ENCODE results near the gene PACS1.

Gene PACS1

GRCh38 chr11:66050581-66051231, 19.4 kb upstream of the PACS1 start:
- DNase-seq, result no peak

- DNase-seq, result no peak
These were observed 18.7 kb upstream of the PACS1 start for GRCh38 chr11:66051371-66051765.

GRCh38 chr11:66051766-66052663, 18.1 kb upstream of the PACS1 start, which contains the start of gene SF3B2:
Gene SF3B2 (plus strand): TSS chr11:66052364. CDS start chr11:66052385, 21 bp downstream.
- DNase-seq, result peak; percentile 91

- no peak for DNase-seq
These were observed 17.4 kb upstream of the PACS1 start for GRCh38 chr11:66052664-66052982.

- no peak for DNase-seq
These were observed 15.1 kb upstream of the PACS1 start for GRCh38 chr11:66055021-66055420.

DNA sequence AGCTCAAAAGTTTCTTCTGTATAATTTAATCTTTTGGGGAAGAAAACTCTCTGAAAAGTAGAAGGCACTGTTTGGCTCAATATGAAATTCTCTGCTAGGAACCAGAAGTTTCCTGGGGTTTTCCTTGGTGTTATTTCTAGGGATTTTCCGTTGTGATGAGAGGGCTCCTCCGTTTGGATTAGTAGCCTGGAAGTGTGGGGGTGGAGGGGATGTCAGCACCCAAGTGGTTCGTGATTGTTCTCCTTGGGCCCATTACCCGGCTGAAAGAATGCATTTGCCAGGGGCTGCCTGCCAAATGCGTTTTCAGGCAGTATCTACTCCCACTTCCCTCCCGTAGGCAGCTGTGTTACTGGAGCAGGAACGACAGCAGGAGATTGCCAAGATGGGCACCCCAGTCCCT, 13.6 kb upstream of the PACS1 start:
- no peak for DNase-seq

DNA sequence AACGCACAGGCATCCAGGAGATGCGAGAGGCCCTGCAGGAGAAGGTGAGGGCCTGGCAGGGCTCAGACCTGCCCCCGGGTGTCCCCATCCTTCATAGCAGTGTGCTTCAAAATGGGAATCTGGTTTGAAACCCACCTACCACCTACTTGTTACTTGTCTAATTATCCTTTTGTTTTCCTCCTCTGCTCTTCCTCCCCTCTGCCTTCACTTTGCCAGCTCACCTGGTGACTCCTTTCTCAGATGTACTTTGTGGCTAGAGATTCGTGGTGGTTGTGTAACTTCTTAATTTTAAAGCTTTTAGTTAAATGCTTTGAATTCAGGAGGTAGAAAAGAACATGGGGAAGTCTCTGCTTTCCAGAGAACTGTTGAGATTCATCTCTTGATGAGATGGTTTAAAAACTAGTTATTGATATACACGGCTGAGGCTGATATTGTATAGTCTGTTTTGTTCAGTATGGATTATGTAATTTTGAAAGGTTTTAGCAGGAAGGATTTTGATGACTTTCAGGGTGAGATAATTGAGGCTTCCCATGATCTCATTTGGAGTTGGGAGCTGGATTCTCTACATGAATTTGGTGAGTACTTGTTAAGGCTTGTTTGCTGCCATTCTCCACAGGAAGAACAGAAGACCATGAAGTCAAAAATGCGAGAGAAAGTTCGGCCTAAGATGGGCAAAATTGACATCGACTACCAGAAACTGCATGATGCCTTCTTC, 9.9 kb upstream of the PACS1 start:
- DNase-seq, result no peak

DNA sequence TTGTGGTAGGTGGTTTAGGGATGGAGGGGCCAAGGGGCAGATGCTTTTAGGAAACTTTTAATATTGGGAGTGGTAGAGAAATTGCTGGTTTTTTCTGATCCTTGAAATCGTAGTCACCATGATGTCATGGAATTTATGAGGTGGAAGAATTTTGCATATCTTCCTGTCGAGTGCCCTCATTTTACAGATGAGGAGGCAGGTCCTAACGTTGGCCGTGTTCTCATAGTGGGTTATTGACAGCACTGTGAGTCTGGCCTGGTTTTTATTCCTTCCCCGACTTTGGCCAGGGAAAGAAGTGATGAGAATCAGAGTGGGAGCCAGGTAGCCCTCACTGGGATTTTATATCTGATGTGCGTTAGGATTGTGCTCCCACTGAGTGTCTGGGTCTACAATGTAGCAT, 8.8 kb upstream of the PACS1 start:
- no peak for DNase-seq

GRCh38 chr11:66062408-66062807, 7.7 kb upstream of the PACS1 start:
- no peak for DNase-seq

DNA sequence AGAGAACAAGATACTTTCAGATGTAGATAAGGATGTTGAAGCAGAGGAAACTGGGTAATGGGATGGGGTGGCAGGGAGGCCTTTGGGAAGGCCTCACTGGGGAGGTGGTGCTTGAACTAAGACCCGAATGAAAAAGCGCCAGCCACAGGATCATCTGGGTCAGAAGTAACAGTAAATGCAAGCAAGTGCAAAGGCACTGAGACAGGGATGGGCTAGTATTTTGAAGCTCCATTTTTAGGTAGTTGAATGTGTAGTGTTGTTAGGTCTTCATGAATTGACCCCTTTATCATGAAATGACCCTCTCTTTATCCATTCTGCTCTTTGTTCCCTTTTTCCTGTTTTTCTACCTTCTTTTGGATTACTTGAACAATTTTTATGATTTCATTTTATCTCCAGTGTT, 6.2 kb upstream of the PACS1 start:
- no peak for DNase-seq

DNA sequence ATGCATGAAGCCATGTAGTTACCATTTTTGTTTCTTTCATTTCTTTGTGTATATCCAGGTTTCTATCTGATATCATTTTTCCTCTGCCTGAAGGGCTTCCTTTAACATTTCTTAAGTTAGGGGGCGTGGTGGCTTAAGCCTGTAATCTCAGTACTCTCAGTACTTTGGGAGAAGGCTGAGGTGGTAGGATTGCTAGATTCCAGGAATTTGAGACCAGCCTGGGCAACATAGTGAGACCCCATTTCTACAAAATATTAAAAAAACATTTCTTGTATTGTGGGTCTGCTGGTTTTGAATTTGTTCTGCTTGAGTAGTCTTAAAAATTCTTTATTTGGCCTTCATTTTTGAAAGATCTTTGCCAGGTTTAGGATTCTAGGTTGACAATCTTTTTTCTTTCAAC, 5.5 kb upstream of the PACS1 start:
- DNase-seq, result no peak

DNA sequence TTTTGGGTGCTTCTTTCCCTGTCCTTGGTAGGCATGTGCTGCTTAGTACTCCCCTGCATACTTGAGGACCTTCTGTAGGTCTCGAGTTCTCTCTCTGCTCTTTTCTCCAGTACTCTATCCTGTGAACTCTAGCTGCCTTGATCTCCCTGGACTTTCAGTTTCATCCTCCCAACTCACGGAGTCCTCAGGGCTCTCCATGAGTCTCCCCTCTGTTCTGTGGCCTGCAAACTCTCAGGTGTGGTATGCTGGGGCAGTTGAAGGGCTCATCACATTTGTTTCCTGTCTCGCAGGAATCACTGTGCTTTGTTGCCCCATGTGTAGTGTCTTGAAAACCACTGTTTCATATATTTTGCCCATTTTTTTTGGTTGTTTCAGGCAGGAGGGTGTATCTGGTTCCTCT, 3.3 kb upstream of the PACS1 start:
- DNase-seq, result no peak

- DNase-seq, result no peak
These were observed 2.4 kb upstream of the PACS1 start for GRCh38 chr11:66067640-66068039.

DNA sequence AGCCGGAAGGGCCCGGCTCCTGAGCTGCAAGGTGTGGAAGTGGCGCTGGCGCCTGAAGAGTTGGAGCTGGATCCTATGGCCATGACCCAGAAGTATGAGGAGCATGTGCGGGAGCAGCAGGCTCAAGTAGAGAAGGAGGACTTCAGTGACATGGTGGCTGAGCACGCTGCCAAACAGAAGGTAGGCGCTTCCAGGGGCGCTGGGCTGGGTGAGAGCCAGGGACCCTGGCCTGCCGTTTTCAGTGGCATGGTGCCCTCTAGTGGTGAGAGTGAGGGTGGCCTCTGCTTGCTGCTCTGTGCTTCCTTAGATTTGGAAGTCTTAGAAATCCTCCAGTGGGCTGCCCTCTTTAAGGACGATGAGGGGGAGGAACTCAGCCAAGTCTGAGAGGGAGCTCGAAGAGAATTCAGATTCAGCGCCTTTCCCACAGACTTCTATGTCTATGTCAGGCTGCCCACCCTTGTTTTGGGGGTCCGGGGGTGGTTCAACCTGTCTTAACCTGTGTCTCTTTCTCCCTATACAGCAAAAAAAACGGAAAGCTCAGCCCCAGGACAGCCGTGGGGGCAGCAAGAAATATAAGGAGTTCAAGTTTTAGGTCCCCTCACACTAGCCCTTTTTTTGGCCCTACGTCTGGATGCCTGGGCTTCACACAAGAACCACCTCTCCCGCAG, 1.8 kb upstream of the PACS1 start:
- DNase-seq, result peak; percentile 58

DNA sequence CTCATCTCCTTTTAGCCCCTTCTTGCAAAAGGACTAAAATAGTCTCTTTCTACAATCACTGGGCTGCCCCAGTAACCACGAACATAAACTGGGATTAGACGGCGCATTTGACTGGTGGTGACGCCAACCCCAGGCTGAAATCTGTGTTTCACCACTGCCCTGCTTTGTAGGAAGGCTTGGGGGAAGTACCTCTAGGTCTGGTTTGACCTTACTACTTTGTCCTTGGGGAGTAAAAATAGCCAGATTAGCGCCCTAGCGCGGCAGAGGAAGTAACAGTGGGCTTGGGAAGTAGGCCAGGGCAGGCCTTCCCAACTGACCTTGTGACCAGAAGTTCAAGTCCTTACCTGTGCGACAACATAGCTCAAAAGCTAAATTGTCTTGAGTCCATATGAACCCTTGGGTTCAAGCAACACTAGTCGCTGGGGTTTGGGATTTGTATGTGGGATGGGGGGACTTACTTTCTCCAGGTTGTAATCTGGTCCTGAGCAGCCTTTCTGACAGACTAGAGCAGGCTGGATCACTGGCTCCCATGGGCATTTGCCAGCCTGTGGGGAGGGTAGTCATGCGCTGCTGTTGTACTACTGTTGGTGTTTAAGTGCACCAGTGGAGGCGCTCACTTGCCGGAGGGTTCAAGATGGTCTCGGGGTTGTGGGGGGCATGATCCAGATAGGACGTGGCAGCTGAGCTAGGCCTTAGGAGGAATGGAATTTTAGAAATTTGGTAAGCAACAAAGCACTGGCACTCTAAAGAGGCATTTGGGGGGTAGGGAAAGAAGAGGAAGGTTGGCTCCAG, 953 bp upstream of the PACS1 start:
- DNase-seq, result peak; percentile 33

DNA sequence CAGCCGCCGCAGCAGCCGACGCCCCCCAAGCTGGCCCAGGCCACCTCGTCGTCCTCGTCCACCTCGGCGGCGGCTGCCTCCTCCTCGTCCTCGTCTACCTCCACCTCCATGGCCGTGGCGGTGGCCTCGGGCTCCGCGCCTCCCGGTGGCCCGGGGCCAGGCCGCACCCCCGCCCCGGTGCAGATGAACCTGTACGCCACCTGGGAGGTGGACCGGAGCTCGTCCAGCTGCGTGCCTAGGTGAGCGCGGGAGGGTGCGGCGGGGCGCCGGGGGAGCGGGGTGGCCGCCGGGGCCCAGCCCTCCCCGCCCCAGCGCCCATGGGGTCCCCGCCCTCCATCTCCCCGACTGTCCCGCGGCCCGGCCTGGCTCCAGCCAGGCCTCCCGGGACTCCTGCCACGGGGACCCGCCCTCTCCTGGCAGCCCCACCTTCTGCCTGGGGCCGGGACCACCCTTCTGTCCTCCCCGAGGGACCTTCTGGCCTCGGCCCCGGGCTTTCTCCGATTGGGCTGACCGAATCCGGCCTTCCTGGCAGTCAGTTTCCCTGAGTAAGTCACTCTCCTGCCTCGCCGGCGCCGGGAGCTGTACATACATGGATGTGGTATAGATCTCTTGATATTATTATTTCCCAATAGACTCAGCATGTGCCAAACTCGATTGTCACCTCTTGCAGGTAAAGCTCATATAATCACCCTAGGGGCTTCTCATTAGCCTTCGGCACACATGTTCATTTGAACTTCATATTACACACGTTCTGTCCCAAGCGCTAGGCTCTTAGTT, 720 bp downstream of the PACS1 start:
- no peak for DNase-seq

DNA sequence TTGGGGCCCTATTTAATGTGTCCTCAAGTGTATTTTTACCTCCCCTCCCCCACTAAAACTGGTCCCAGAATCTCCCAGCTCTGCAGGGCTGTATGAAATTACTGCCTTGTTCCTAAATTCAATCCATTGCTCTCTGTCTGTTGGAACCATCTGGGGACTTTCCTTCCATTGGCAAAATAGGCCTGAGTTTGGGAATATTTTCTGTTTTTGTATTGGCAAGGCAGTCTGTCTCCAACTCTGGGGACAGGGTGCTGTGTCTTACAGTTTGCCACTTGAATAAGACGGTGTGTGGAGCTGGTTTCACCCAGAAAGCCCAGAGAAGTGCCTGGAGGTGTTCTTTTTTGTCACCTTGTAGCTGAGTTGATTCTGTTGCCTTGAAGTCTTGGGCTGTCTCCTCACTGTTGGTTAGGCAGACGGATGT, 1.3 kb downstream of the PACS1 start:
- DNase-seq, result no peak

DNA sequence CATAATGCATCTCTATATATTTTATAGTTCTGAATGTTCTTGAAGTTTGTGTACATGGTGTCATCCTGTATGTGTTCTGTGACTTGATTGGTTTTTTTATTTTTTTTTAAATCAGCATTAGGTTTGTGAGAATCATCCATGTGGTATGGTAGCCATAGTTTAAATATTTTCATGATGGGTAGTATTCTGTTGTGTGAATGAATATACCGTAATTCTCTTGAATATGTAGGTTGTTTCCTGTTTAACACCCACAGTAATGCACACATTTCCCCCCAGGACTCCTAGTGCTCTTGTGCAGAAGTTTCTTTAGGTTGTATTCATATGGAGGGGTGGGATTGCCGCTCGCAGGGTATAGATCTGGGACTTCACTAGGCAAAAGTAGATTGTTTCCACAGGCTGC, 2.0 kb downstream of the PACS1 start:
- DNase-seq, result no peak

- DNase-seq, result no peak
These were observed 2.4 kb downstream of the PACS1 start for GRCh38 chr11:66072518-66072917.

- no peak for DNase-seq
These were observed 3.6 kb downstream of the PACS1 start for GRCh38 chr11:66073669-66074068.

DNA sequence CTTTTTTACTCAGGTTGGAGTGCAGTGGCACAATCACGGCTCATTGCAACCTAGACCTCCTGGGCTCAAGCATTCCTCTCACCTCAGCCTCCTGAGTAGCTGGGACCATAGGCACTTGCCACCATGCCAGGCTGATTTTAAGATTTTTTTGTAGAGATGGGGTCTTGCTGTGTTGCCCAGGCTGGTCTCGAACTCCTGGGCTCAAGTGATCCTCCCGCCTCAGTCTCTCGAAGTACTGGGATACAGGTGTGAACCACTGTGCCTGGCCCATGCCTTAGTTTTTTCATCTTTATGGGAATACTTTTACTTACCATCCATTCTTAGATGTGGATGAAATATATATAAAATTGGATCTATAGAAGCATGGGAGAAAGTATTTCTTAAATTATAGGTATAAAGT, 5.2 kb downstream of the PACS1 start:
- no peak for DNase-seq

DNA sequence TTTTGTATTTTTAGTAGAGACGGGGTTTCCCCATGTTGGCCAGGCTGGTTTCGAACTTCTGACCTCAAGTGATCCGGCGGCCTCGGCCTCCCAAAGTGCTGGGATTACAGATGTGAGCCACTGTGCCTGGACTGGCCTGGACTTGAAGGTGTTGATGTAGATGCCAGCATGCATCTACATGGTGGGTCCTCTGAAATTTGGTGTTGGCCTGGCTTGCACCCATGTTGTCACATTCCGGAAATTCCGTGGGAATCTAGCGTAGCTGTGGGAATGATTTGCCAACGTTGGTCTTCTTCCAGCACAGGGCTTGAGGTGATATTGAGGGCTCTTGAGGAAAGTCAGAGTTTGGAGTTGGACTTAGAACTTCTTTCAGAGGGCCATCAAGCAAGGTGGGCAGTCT, 6.5 kb downstream of the PACS1 start:
- no peak for DNase-seq

Measured in NCI-H1694 treated with DMSO at 0.1 percent for 48 hours (cell line).